Ovary (tissue), 9 donors: ENCODE results near the gene SLFN14. TPM values are rescaled to one million over a fixed set of nuclear protein-coding genes. Genes with fewer than 3 reads are reported as not detected.

Experiments
- DNase-seq, 5 donors: peaks; one replicate each; pipeline ENCODE4 v3.0.0-alpha.2; 2019 to 2020
- H3K27ac ChIP-seq, 2 donors: fragments of 200-600 bp; one replicate each; pipeline versions ENCODE4 v1.5.1 to v1.8.0; 2019 to 2022
- H3K27me3 ChIP-seq: fragments of 200-600 bp; one replicate; pipeline ENCODE4 v1.8.0; 2022
- H3K36me3 ChIP-seq: fragments of 200-600 bp; sonication (generic); one replicate; pipeline ENCODE4 v1.5.1; 2019
- H3K4me1 ChIP-seq: one replicate; pipeline ENCODE4 v1.8.1; 2013; ENCODE audit warnings: mild to moderate bottlenecking, moderate library complexity; ENCODE audit not compliant: insufficient read depth
- H3K4me3 ChIP-seq: fragments of 200-600 bp; sonication (generic); one replicate; pipeline ENCODE4 v1.5.1; 2017
- H3K9me3 ChIP-seq, 2 donors: fragments of 200-600 bp in 1 of 2; sonication (generic) in 1 of 2; one replicate each; pipeline versions ENCODE4 v1.5.1 to v1.8.1; 2013 to 2019; ENCODE audit warnings: mild to moderate bottlenecking in 1 of 2, moderate library complexity in 1 of 2
- EP300 ChIP-seq: sonication (generic); formaldehyde crosslinking; IDR thresholded peaks from one replicate; pipeline ENCODE4 v1.6.1; 2017; ENCODE audit warnings: antibody characterized with exemption
- POLR2A ChIP-seq: fragments of 450-650 bp; IDR thresholded peaks from one replicate; pipeline ENCODE4 v1.6.1; 2017; ENCODE audit warnings: antibody characterized with exemption, mild to moderate bottlenecking, moderate library complexity
- WGBS, 3 donors: extraction: QIAGEN DNeasy Blood & Tissue Kit in 1 of 3; methylation state at CpG; one replicate each; pipeline versions ENCODE4 v1.1.5 to v1.1.7; 2013 to 2017; 5-methylcytosine and 5-hydroxymethylcytosine counted together
- intact Hi-C, 4 donors: fragments of 100-400 bp; cut with DNase I; formaldehyde crosslinking; loops; one replicate each; pipeline versions ENCODE4 v1.11.0 to v1.15.1; 2022 to 2023
- polyA plus RNA-seq, 2 donors: library from polyadenylated mRNA; stranded (reverse); fragments of 200-250 nt in 1 of 2; fragments of 350-450 nt in 1 of 2; fragmentation: Illumina TruSeq in 1 of 2; extraction: RNeasy Lipid Tissue Mini Kit (QIAGEN cat#74804) in 1 of 2; gene quantifications; one replicate each; pipeline ENCODE4 v1.2.3, GENCODE V29; 2013 to 2014
- total RNA-seq, 7 donors: library from RNA; depleted of rRNA in 2 of 7; stranded (reverse); fragments of >200 nt in 2 of 7; fragmentation: NEBNext Ultra II Directional in 3 of 7; extraction: Animal tissue kit (Norgen Biotek cat#: 25700) in 3 of 7; gene quantifications; one replicate each; pipeline versions ENCODE4 v1.1.0 to v1.2.4, GENCODE V29; 2016 to 2023
- TF ChIP-seq, protein P1 (sequence below), 3 donors: fragments of 450-650 bp in 2 of 3; fragments of 200-600 bp in 1 of 3; IDR thresholded peaks; one replicate each; pipeline versions ENCODE4 v1.5.1 to v1.8.0; 2016 to 2022; ENCODE audit warnings: antibody characterized with exemption in 3 of 3, mild to moderate bottlenecking in 1 of 3
- donor health status: DM: no; HTN: no; CAD: no; lungs with moderate emphysema.
- donor health status: DM: no; HTN: no; CAD: no.
- donor health status: Bipolar disorder and iron deficiency.
- donor health status: DM: yes; HTN: yes; CAD: no.
- donor health status: DM: no; HTN: no; CAD: no.
- donor health status: DM: yes; HTN: yes; CAD: no.

SLFN14 gene
- total and polyA plus RNA-seq, 9 donors = not detected

DNA sequence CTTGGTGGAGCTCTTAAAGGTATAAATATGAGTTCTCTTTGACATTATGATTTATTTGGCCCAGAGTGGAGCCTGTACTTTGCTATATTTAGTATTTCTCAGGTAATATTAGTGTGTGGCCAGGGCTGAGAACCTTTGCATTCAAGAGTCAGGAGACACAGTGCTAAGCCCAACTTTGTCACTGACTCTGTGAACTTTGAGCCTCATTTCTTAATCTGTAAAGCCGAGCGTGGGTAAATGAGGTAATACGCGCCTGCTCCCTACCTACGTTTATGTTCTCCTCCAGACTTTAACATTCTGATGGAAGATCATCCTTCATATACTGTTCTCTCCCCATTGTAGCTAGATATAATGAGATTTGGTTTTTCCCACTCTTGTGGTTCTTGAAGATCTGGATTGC lies 37.0 kb upstream of the SLFN14 start:
- no peaks in the 10 kb centered on the region for H3K36me3 ChIP-seq
- H3K4me3 ChIP-seq = no peak overlapping the region
- no peak overlapping the region for H3K27ac ChIP-seq
- DNase-seq = no peak
- intact Hi-C loops = no loop called here
- H3K27me3 ChIP-seq = no peaks in the 10 kb centered on the region
- TF ChIP-seq, protein P1, sequence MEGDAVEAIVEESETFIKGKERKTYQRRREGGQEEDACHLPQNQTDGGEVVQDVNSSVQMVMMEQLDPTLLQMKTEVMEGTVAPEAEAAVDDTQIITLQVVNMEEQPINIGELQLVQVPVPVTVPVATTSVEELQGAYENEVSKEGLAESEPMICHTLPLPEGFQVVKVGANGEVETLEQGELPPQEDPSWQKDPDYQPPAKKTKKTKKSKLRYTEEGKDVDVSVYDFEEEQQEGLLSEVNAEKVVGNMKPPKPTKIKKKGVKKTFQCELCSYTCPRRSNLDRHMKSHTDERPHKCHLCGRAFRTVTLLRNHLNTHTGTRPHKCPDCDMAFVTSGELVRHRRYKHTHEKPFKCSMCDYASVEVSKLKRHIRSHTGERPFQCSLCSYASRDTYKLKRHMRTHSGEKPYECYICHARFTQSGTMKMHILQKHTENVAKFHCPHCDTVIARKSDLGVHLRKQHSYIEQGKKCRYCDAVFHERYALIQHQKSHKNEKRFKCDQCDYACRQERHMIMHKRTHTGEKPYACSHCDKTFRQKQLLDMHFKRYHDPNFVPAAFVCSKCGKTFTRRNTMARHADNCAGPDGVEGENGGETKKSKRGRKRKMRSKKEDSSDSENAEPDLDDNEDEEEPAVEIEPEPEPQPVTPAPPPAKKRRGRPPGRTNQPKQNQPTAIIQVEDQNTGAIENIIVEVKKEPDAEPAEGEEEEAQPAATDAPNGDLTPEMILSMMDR (IDR thresholded peaks at IDR 0.05) = no peak
- TF ChIP-seq EP300 = no peak
- no peak for TF ChIP-seq POLR2A
- WGBS, 3 donors = 72 to 77% (median 76%) methylated on average over 5 of the region's 5 CpGs
- H3K4me1 ChIP-seq = no peaks in the 10 kb centered on the region
- H3K9me3 ChIP-seq = no peaks in the 10 kb centered on the region

DNA sequence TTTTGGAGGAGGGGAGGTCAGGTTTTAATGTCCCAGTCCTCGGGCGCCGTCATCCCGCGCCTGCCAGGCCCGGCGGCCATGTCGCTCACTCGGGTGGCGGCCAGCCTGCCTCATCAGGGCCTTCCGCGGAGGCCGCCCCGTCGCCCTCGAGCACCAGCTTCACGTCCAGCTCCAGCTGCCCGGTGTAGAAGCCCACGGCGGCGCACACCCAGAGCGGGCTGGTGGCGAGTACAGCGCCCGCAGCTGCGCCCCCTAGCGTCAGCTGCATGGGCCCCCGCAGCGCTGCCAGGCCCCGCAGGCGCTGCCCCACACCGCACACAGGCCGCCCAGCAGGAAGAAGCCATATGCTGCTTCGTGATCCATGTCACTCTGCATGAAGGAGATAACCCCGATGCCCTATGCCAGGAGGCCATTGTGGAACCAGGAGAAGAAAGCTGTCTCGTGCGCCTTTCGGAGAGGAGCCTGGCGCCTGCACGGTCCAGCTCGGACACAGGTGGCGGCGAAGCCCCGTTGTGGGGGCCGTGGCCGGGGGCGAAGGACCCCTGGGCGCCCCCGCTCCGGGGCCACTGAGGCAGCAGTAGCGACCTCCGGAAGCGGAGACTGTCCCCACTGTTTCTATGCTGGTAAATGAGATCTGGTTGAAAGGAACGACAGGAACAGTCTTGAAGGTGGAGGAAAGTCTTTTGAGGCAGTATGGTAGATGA lies 36.1 kb upstream of the SLFN14 start:
- no peak for TF ChIP-seq POLR2A
- no peak for TF ChIP-seq EP300
- TF ChIP-seq, protein P1 (IDR thresholded peaks at IDR 0.05) = no peak
- no peaks in the 10 kb centered on the region for H3K9me3 ChIP-seq
- no peak overlapping the region for H3K27ac ChIP-seq
- no peak overlapping the region for H3K4me3 ChIP-seq
- peaks cover 3% of the 10 kb centered on the region for H3K4me1 ChIP-seq
- H3K36me3 ChIP-seq = no peaks in the 10 kb centered on the region
- intact Hi-C loops = no loop called here
- no peaks in the 10 kb centered on the region for H3K27me3 ChIP-seq
- WGBS, 3 donors = 84 to 90% (median 89%) methylated on average over 54 of the region's 54 CpGs
- no peak for DNase-seq

DNA sequence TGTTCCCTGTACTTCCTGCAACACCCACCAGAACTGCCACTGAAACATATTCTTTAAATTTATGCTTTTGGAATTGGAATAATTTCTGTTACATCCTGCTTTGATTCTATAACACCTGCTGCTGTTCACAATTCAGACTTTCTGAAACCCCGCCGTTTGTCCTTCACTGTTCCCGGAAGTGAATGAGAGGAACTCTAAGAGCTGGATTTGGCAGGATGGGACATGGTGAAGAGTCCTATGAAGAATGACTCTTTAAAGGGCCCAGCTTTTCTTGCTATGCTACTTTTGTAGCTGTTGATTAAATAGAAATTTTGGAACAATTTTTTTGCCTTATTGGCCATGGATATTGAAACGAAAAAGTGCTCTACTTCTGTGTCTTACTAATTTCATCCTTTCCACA lies 35.5 kb upstream of the SLFN14 start:
- intact Hi-C loops = no loop called here
- no peak for DNase-seq
- 75 to 84% (median 78%) methylated on average over 4 of the region's 4 CpGs for WGBS, 3 donors
- H3K27me3 ChIP-seq = no peaks in the 10 kb centered on the region
- peaks cover 3% of the 10 kb centered on the region for H3K4me1 ChIP-seq
- H3K27ac ChIP-seq = no peak overlapping the region
- no peak overlapping the region for H3K4me3 ChIP-seq
- H3K9me3 ChIP-seq = no peaks in the 10 kb centered on the region
- TF ChIP-seq EP300 (no peak), POLR2A (no peak)
- TF ChIP-seq, protein P1 (IDR thresholded peaks at IDR 0.05) = no peak
- H3K36me3 ChIP-seq = no peaks in the 10 kb centered on the region

DNA sequence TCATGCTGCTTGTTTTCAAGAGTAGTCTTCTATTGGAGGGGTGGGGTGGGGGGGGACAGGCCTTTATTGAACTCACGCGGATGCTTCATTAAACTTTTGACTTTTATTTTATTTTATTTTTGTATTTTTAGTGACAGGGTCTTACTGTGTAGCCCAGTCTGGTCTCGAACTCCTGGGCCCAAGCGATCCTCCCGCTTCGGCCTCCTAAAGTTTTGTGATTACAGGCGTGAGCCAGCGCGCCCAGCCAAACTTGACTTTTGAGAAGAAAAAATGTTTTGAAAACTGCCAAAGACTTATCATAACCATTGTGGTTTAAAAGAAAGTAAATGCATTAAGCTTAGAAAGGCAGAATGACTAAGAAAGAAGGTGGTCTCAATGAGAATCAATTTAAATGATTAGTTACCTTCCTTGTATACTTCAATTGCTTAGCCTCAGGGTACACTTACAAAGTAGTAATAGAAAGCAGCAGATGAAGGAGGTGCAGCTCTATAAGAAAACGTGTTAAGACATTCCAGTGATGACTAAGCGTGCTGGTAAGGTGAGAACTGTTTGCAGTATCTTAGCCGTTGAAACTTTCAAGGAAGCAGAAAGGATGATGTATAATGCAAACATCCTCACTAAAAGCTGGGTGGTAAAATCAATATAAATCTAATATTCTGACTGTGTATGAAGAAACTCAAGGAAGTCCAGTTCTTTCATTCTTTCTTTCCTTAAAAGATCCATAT lies 27.7 kb upstream of the SLFN14 start:
- Histone ChIP-seq H3K9me3 (no peaks in the 10 kb centered on the region), H3K4me3 (peak overlapping the region; percentile 93), H3K4me1 (peaks cover 7% of the 10 kb centered on the region), H3K27me3 (no peaks in the 10 kb centered on the region), H3K36me3 (no peaks in the 10 kb centered on the region), H3K27ac (no peak overlapping the region)
- TF ChIP-seq, protein P1 (IDR thresholded peaks at IDR 0.05) = no peak
- TF ChIP-seq EP300 = no peak
- no peak for TF ChIP-seq POLR2A
- intact Hi-C loops = no loop called here
- no peak for DNase-seq
- WGBS, 3 donors = 60 to 63% (median 63%) methylated on average over 12 of the region's 12 CpGs
